CD4-positive, alpha-beta T cell (primary cell): ENCODE data around the gene ADCY5. TPM values are rescaled to one million over a fixed set of nuclear protein-coding genes. Genes with fewer than 3 reads are reported as not detected.

Experiments used
- ATAC-seq: fragments of 200-7000 bp; cut with Tn5 transposase; one replicate; pipeline ENCODE4 v1.10.0; 2022; ENCODE audit warnings: mild to moderate bottlenecking; ENCODE audit not compliant: poor library complexity
- CTCF ChIA-PET: fragments of 350-600 bp; sonication (Branson Sonifier 250); formaldehyde crosslinking; loops from one replicate; lab custom pipeline; 2021; ENCODE audit warnings: antibody characterized with exemption, inconsistent platforms; lab: Charles Lee
- POLR2A ChIA-PET: fragments of 350-600 bp; sonication (Branson Sonifier 250); formaldehyde crosslinking; loops from one replicate; lab custom pipeline; 2021; ENCODE audit warnings: antibody characterized with exemption, inconsistent platforms; lab: Charles Lee
- DNase-seq, 14 experiments: peaks; one replicate each; pipeline ENCODE4 v3.0.0-alpha.2; 2013 to 2020; ENCODE audit warnings: mixed read lengths in 2 of 14
- H3K27ac ChIP-seq, 2 donors: one replicate each; pipeline versions ENCODE4 v1.5.1 to v1.7.0; 2013; ENCODE audit warnings: low read length in 2 of 2, low read depth in 1 of 2, mild to moderate bottlenecking in 1 of 2
- H3K27me3 ChIP-seq, 2 experiments: 1 replicate in 1 of 2; 2 replicates in 1 of 2; pipeline versions ENCODE4 v1.6.1 to v1.7.0; 2013; ENCODE audit warnings: low read length in 2 of 2, control low read depth in 1 of 2, mild to moderate bottlenecking in 1 of 2, moderate library complexity in 1 of 2; ENCODE audit not compliant: insufficient read depth in 2 of 2, control insufficient read depth in 1 of 2
- H3K36me3 ChIP-seq: one replicate; pipeline ENCODE4 v1.6.1; 2013; ENCODE audit warnings: low read length, control low read depth; ENCODE audit not compliant: insufficient read depth
- H3K4me1 ChIP-seq: one replicate; pipeline ENCODE4 v1.6.1; 2013; ENCODE audit warnings: low read length, control low read depth; ENCODE audit not compliant: insufficient read depth
- H3K4me3 ChIP-seq: one replicate; pipeline ENCODE4 v1.5.1; 2013; ENCODE audit warnings: mild to moderate bottlenecking, low read length, moderate library complexity
- H3K9me3 ChIP-seq, 2 experiments: 1 replicate in 1 of 2; 2 replicates in 1 of 2; pipeline versions ENCODE4 v1.6.1 to v1.7.0; 2013; ENCODE audit warnings: low read length in 2 of 2, mild to moderate bottlenecking in 2 of 2, control low read depth in 1 of 2, moderate library complexity in 1 of 2; ENCODE audit not compliant: control insufficient read depth in 1 of 2, insufficient read depth in 1 of 2
- H3K27ac Mint-ChIP-seq: one replicate; pipeline ENCODE4 v1.8.0; 2020; ENCODE audit warnings: mixed read lengths
- H3K27me3 Mint-ChIP-seq: one replicate; pipeline ENCODE4 v1.8.0; 2021; ENCODE audit warnings: mixed read lengths
- H3K36me3 Mint-ChIP-seq: one replicate; pipeline ENCODE4 v1.8.0; 2021; ENCODE audit warnings: low read depth, mixed read lengths
- H3K4me1 Mint-ChIP-seq: one replicate; pipeline ENCODE4 v1.8.0; 2021; ENCODE audit warnings: low read depth, mixed read lengths
- H3K4me3 Mint-ChIP-seq: one replicate; pipeline ENCODE4 v1.8.0; 2020; ENCODE audit warnings: mild to moderate bottlenecking, mixed read lengths
- H3K9me3 Mint-ChIP-seq: one replicate; pipeline ENCODE4 v1.8.0; 2020; ENCODE audit warnings: mixed read lengths
- intact Hi-C, 2 experiments: fragments of 100-400 bp; cut with DNase I in 1 of 2; cut with micrococcal nuclease in 1 of 2; formaldehyde crosslinking; loops; one replicate each; pipeline versions ENCODE4 v1.15.1 to v1.9.0; 2023 to 2025; cut with DNase I, micrococcal nuclease
- total RNA-seq, 174 experiments: library from RNA in 2 of 174; stranded (reverse) in 2 of 174; gene quantifications; one replicate each; pipeline ENCODE4 v1.2.3 and lab custom pipeline; 2021 to 2026
- TF ChIP-seq, protein P1 (sequence below): fragments of 200-600 bp; IDR thresholded peaks from one replicate; pipeline ENCODE4 v1.8.0; 2022; ENCODE audit warnings: antibody characterized with exemption, mild to moderate bottlenecking

Gene ADCY5
- total RNA-seq, 2 experiments from 2014 or later = not detected

DNA sequence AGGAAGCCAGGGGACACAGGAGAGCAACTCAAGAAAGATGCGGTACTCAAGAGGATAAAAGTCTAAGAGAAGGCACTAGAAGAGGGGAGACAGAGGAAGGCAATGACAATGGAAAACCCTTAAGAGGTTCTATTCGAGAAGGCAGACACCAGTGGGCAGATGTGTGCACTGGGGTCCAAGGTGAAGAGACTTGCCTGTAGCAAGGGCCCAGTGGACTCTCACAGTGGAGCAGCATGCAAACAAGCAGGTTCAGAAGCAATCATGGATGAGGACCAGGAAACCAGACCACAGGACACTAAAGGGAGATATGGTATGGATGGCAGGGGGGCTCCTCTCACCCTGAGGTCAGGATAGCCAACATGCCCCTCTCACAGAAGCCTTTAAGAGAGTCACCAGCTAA, 2.7 kb downstream of the ADCY5 start:
- H3K27me3 ChIP-seq = peaks cover 37 to 52% of the 10 kb centered on the region in 2 experiments
- CTCF ChIA-PET = no interaction called here
- H3K27me3 Mint-ChIP-seq = peaks cover 74% of the 10 kb centered on the region

GRCh38 chr3:123445702-123446101, 3.2 kb downstream of the ADCY5 start:
- ChIA-PET POLR2A (no interaction called here), CTCF (no interaction called here)
- Mint-ChIP-seq H3K27me3 (peaks cover 74% of the 10 kb centered on the region), H3K36me3 (no peaks in the 10 kb centered on the region), H3K27ac (no peak overlapping the region), H3K4me1 (peaks cover 9% of the 10 kb centered on the region), H3K4me3 (peak overlapping the region; percentile 13), H3K9me3 (no peaks in the 10 kb centered on the region)
- H3K27me3 ChIP-seq = peaks cover 32 to 47% of the 10 kb centered on the region in 2 experiments
- no peaks in the 10 kb centered on the region for H3K36me3 ChIP-seq
- ATAC-seq (no peak), DNase-seq (no peak)
- TF ChIP-seq, protein P1, sequence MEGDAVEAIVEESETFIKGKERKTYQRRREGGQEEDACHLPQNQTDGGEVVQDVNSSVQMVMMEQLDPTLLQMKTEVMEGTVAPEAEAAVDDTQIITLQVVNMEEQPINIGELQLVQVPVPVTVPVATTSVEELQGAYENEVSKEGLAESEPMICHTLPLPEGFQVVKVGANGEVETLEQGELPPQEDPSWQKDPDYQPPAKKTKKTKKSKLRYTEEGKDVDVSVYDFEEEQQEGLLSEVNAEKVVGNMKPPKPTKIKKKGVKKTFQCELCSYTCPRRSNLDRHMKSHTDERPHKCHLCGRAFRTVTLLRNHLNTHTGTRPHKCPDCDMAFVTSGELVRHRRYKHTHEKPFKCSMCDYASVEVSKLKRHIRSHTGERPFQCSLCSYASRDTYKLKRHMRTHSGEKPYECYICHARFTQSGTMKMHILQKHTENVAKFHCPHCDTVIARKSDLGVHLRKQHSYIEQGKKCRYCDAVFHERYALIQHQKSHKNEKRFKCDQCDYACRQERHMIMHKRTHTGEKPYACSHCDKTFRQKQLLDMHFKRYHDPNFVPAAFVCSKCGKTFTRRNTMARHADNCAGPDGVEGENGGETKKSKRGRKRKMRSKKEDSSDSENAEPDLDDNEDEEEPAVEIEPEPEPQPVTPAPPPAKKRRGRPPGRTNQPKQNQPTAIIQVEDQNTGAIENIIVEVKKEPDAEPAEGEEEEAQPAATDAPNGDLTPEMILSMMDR = no peak
- H3K27ac ChIP-seq = no peak overlapping the region
- H3K9me3 ChIP-seq = peaks cover 0 to 9% of the 10 kb centered on the region in 2 experiments
- peaks cover 12% of the 10 kb centered on the region for H3K4me1 ChIP-seq
- intact Hi-C loops = no loop called here
- no peak overlapping the region for H3K4me3 ChIP-seq

More for the DNA sequence above, 2.7 kb downstream of the ADCY5 start:
- peaks cover 9% of the 10 kb centered on the region for H3K4me1 Mint-ChIP-seq
- Histone ChIP-seq H3K4me1 (peaks cover 12% of the 10 kb centered on the region), H3K4me3 (no peak overlapping the region), H3K36me3 (no peaks in the 10 kb centered on the region), H3K27ac (no peak overlapping the region), H3K9me3 (peaks cover 0 to 9% of the 10 kb centered on the region in 2 experiments)
- POLR2A ChIA-PET = no interaction called here
- ATAC-seq = no peak
- DNase-seq = no peak
- intact Hi-C loops = no loop called here
- H3K9me3 Mint-ChIP-seq = no peaks in the 10 kb centered on the region
- TF ChIP-seq, protein P1 = no peak
- no peaks in the 10 kb centered on the region for H3K36me3 Mint-ChIP-seq
- no peak overlapping the region for H3K27ac Mint-ChIP-seq
- peak overlapping the region; percentile 63 for H3K4me3 Mint-ChIP-seq

DNA sequence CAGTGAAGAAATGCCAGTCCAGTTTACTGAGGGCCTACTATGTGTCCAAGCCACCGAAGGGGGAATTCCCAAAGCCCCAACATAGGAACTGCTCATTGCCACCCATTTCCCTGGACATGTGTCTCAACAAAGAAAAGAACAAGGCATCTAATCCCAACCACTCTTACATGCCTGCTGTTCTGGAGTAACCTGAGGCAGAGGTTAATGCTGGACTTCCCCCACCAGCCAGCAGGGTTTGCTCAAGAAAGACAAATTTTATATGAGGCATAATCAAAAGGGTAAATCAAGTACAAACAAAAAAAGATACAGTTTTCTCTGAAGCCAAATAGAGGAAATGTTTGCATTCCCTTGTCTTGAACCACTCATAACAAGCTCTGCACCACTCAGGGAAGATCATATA, 4.1 kb downstream of the ADCY5 start:
- no peak overlapping the region for H3K4me3 ChIP-seq
- no peak for ATAC-seq
- CTCF ChIA-PET = no interaction called here
- intact Hi-C loops = no loop called here
- Mint-ChIP-seq H3K4me1 (peaks cover 5% of the 10 kb centered on the region), H3K27ac (no peak overlapping the region), H3K27me3 (peaks cover 76% of the 10 kb centered on the region), H3K9me3 (no peaks in the 10 kb centered on the region), H3K4me3 (peak overlapping the region; percentile 21), H3K36me3 (no peaks in the 10 kb centered on the region)
- POLR2A ChIA-PET = no interaction called here
- TF ChIP-seq, protein P1 = no peak
- H3K27me3 ChIP-seq = peaks cover 27 to 37% of the 10 kb centered on the region in 2 experiments
- DNase-seq = no peak
- H3K4me1 ChIP-seq = peaks cover 7% of the 10 kb centered on the region
- H3K27ac ChIP-seq = no peak overlapping the region
- H3K9me3 ChIP-seq = peaks cover 0 to 5% of the 10 kb centered on the region in 2 experiments
- H3K36me3 ChIP-seq = no peaks in the 10 kb centered on the region
